ENCODE measurements around the gene SEC24B. TPM values are rescaled to one million over a fixed set of nuclear protein-coding genes. Genes with fewer than 3 reads are reported as not detected.
A peak's percentile ranks its signal among the peaks of the same experiment; 100 is the strongest.
"Not testable (repeated sequence)": the region's sequence is repeated elsewhere in the genome, so short reads cannot be mapped to it uniquely, and the experiment has no call there.

Gene SEC24B
- total RNA-seq, 2 experiments from 2014 or later, result 25.7 to 27.0 TPM

DNA sequence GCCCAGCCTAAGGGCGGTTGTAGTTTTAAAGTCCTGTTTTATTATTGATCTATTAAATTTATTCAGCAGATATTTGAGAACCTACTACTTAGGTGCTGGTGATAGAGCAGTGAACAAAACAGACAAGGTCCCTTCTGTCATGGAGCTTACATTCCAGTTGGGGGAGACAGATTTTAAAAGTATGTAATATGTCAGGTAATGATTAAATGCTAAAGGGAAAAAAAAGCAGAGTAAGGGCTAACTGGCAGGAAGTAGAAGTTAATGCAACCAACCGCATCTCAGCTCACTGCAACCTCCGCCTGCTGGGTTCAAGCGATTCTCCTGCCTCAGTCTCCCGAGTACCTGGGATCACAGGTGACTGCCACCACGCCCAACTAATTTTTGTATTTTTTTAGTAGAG lies 118.6 kb downstream of the SEC24B start:
- Mint-ChIP-seq H3K4me1 (peaks cover 16% of the 10 kb centered on the region), H3K9me3 (no peaks in the 10 kb centered on the region)
- POLR2A ChIA-PET, result no interaction called here

DNA sequence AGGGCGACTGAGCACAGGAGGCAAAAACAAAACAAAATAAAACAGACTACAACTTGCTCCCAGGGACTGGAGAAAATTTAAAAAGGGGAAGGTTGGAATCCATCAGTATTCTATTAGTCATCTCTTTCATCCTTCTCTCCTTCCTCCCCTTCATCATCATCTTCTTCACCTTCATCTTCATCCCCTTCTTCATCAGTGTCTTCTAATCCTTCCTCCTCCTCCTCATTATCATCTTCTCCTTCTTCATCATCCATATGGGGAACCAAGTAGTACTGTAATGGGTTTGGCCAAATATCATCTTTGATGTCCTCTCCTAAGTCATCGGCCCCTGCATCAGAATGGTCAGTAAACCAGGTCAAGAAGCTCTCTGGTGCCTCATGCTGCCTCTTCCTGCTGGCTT lies 119.5 kb downstream of the SEC24B start:
- CTCF ChIA-PET, result no interaction called here
- H3K27me3 Mint-ChIP-seq, result no peaks in the 10 kb centered on the region
- POLR2A ChIA-PET, result no interaction called here
- DNase-seq, result no peak
- H3K4me3 Mint-ChIP-seq, result no peak overlapping the region
- peaks cover 17% of the 10 kb centered on the region for H3K36me3 Mint-ChIP-seq (ENCODE audit: low read depth)
- H3K4me1 Mint-ChIP-seq, result peaks cover 14% of the 10 kb centered on the region
- no peak overlapping the region for H3K27ac Mint-ChIP-seq
- no peaks in the 10 kb centered on the region for H3K9me3 Mint-ChIP-seq

More for the DNA sequence above, 118.6 kb downstream of the SEC24B start:
- Mint-ChIP-seq H3K27me3 (no peaks in the 10 kb centered on the region), H3K4me3 (no peak overlapping the region), H3K27ac (no peak overlapping the region), H3K36me3 (ENCODE audit: low read depth) (peaks cover 14% of the 10 kb centered on the region)
- DNase-seq, result no peak
- CTCF ChIA-PET, result no interaction called here

DNA sequence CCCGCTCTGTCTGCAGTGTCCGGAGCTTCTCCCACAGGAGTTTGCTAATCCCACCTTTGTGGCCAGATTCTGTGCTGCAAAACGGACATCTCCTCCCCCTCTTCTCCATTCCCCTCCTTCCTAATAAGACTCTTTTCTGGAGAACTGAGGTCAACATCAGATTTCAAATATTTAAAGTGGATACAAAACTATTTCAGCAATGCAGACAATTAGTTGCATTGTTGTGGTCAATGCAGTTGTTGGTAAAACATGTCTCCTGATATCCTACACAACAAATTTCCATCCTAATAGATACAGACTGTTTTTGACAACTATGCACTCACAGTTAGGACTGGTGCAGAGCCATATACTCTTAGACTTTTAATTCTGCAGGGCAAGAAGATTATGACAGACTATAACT lies 121.4 kb downstream of the SEC24B start:
- Mint-ChIP-seq H3K27me3 (no peaks in the 10 kb centered on the region), H3K4me3 (no peak overlapping the region), H3K36me3 (ENCODE audit: low read depth) (peaks cover 14% of the 10 kb centered on the region), H3K27ac (no peak overlapping the region), H3K9me3 (peaks cover 2% of the 10 kb centered on the region), H3K4me1 (peaks cover 14% of the 10 kb centered on the region)
- POLR2A ChIA-PET, result interaction anchor here (1.6 kb wide), 1 partner anchor 9 kb away, joined by 5 read pairs; no protein-coding TSS in a partner anchor
- CTCF ChIA-PET, result no interaction called here
- no peak for DNase-seq

DNA sequence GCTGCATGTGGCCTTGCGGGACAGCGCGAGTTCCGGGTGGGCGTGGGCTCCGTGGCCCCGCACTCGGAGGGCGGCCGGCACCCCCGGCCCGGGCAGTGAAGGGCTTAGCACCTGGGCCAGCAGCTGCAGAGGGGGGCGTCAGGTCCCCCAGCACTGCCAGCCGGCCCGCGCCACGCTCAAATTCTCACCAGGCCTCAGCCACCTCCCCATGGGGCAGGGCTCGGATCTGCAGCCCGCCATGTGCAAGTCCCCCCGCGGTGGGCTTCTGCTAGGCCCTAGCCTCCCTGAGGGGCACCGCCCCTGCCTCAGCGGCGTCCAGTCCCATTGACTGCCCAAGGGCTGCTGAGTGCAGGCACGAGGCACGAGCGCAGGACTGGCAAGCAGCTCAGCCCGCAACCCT lies 123.8 kb downstream of the SEC24B start:
- Mint-ChIP-seq H3K4me3 (no peak overlapping the region), H3K9me3 (peaks cover 2% of the 10 kb centered on the region), H3K27me3 (no peaks in the 10 kb centered on the region), H3K4me1 (peaks cover 29% of the 10 kb centered on the region), H3K27ac (no peak overlapping the region), H3K36me3 (ENCODE audit: low read depth) (peaks cover 21% of the 10 kb centered on the region)
- DNase-seq, result no peak
- ChIA-PET CTCF (interaction anchor here (1.4 to 3.0 kb wide), 2 partner anchors 17 to 124 kb away, joined by 6 to 10 read pairs; partner anchors contain the start of gene SEC24B), POLR2A (interaction anchor here (3.3 to 4.8 kb wide), 4 partner anchors 10 to 258 kb away, joined by 16 to 58 read pairs (median 41); partner anchors contain the start of genes GAR1 and SEC24B)

DNA sequence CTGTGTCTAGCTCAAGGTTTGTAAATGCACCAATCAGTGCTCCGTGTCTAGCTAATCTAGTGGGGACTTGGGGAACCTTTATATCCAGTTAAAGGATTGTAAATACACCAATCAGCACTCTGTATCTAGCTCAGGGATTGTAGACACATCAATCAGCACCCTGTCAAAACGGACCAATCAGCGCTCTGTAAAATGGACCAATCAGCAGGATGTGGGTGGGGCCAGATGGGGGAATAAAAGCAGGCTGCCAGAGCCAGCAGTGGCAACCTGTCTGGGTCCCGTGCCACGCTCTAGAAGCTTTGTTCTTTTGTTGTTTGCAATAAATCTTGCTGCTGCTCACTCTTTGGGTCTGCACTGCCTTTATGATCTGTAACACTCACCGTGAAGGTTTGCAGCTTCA lies 124.5 kb downstream of the SEC24B start:
- DNase-seq, result peak; percentile 30
- CTCF ChIA-PET, result interaction anchor here (1.4 to 3.0 kb wide), 3 partner anchors 11 to 125 kb away, joined by 4 to 10 read pairs (median 6); partner anchors contain the start of gene SEC24B
- not testable (repeated sequence) for H3K27me3 Mint-ChIP-seq, H3K27ac Mint-ChIP-seq, H3K9me3 Mint-ChIP-seq
- peak overlapping the region; percentile 31 for H3K4me3 Mint-ChIP-seq
- H3K4me1 Mint-ChIP-seq, result peaks cover 36% of the 10 kb centered on the region
- H3K36me3 Mint-ChIP-seq (ENCODE audit: low read depth), result peaks cover 28% of the 10 kb centered on the region
- POLR2A ChIA-PET, result interaction anchor here (1.6 to 4.8 kb wide), 7 partner anchors 10 to 258 kb away, joined by 5 to 58 read pairs (median 29); partner anchors contain the start of genes CASP6, GAR1 and SEC24B

DNA sequence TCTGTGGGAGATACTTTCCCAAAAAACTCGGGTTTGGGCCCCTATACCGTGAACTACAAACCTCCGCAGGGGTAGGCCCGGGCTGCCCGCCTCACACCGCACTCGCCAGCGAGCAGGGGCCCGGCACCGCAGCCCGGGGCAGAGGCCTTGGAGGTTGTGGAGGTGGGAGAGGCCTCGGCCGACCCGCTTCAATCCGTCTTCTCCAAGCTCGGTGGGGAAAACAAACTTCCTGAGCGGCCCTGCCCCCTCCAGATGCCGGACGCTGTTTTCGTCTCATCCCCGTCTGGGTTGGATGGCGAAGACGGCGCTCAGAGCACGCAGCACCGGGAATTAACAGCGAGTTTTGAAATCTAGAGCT lies 126.0 kb downstream of the SEC24B start:
- ChIA-PET CTCF (interaction anchor here (0.8 to 3.0 kb wide), 11 partner anchors 12 to 143 kb away, joined by 3 to 28 read pairs (median 4); partner anchors contain the start of genes CASP6 and SEC24B), POLR2A (interaction anchor here (0.6 to 5.1 kb wide), 32 partner anchors 9 to 637 kb away, joined by 3 to 58 read pairs (median 5); partner anchors contain the start of genes CASP6, GAR1, PLA2G12A and SEC24B)
- H3K9me3 Mint-ChIP-seq, result peaks cover 2% of the 10 kb centered on the region
- H3K27me3 Mint-ChIP-seq, result no peaks in the 10 kb centered on the region
- DNase-seq, result peak; percentile 56
- peak overlapping the region; percentile 92 for H3K4me3 Mint-ChIP-seq
- H3K4me1 Mint-ChIP-seq, result peaks cover 47% of the 10 kb centered on the region
- H3K36me3 Mint-ChIP-seq (ENCODE audit: low read depth), result peaks cover 38% of the 10 kb centered on the region
- peak overlapping the region; percentile 94 for H3K27ac Mint-ChIP-seq

DNA sequence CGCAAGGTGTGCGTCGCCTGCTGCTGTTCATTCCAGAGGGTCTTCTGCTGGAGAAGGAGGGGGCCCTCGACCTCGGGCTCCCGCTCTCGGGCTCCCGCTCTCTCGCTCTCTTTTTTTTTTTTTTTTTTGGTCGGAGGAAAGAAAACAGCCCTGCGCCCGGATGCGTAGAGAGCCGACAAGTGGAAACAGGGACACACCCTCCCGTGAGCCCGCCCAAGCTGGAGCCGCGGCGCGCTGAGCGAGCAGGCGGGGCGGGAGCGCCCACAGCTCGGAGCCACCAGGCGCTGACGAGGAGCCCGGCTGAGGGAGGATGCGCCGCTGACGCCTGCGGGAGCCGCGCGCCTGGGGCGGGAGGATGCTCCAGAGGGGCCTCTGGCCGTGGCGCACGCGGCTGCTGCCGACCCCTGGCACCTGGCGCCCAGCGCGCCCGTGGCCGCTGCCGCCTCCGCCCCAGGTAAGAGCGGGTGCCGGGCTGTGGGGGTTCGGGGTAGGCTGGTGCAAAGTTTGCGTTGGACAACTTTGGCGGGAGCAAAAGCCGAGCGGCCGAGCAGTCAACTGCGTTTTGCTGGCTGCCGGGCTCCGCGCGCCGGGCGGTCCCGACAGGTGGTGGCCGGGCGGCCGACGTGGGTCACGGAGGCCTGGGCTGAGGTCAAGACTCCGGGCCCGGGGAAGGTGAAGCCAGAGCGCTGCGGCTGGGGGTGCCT lies 126.5 kb downstream of the SEC24B start, which contains the start of gene MCUB:
Gene MCUB (plus strand): TSS at position 264 of the 704 bp plus-strand sequence. CDS start 92 bp downstream, at position 356.
- ChIA-PET POLR2A (interaction anchor here (0.6 to 5.1 kb wide), 32 partner anchors 10 to 912 kb away, joined by 3 to 58 read pairs (median 5); partner anchors contain the start of genes CASP6, GAR1, PLA2G12A and SEC24B), CTCF (interaction anchor here (0.7 to 3.0 kb wide), 12 partner anchors 11 to 143 kb away, joined by 3 to 28 read pairs (median 4); partner anchors contain the start of genes CASP6 and SEC24B)
- Mint-ChIP-seq H3K4me1 (peaks cover 49% of the 10 kb centered on the region), H3K9me3 (peaks cover 2% of the 10 kb centered on the region), H3K4me3 (peak within 1 kb of the TSS; percentile 92), H3K27ac (peak within 1 kb of the TSS; percentile 94), H3K36me3 (ENCODE audit: low read depth) (peaks cover 44% of the 10 kb centered on the region), H3K27me3 (no peaks in the 10 kb centered on the region)
- DNase-seq, result peak; percentile 95

DNA sequence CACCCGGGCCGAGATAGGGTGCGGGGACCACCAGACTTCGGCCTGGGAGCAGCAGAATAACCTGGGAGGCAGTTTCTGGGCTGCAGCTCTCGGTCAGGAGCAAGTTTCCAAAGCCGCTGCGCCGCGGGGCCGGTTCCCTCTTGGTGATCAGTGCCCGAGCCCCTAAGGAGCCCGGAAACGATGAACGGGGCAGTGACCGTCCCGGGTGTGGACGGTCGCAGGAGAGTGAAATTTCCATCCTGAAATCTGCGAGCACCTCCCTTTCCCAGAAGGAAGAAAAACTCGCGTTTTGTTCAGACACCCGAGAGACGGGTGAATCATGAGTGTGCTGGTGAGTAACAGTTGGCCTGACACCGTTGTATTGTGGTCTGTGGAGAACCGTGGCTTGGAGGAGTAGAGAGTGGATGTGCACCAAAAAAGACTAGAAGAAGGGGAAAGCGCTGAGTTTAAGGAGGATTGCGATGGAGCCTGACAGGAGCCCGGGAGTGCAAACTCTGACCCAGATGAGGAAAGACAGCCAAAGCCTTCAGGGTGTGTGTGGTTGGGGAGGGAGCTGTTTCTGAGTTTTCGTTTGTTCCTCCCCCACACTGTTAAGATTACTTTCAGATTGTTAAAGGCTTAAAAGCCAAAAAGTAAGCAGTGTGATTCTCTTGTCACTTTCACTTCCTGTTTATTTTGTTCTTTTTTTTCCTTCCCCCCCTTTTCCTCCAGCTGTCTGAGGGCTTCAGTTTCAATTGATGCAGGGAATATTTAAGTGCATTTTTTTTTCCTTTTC lies 127.3 kb downstream of the SEC24B start:
- peaks cover 47% of the 10 kb centered on the region for H3K36me3 Mint-ChIP-seq (ENCODE audit: low read depth)
- H3K4me3 Mint-ChIP-seq, result peak overlapping the region; percentile 92
- H3K4me1 Mint-ChIP-seq, result peaks cover 49% of the 10 kb centered on the region
- no peaks in the 10 kb centered on the region for H3K27me3 Mint-ChIP-seq
- ChIA-PET POLR2A (interaction anchor here (0.6 to 5.1 kb wide), 20 partner anchors 11 to 912 kb away, joined by 3 to 58 read pairs (median 7); partner anchors contain the start of genes CASP6, GAR1 and SEC24B), CTCF (interaction anchor here (0.7 to 2.9 kb wide), 9 partner anchors 11 to 142 kb away, joined by 3 to 28 read pairs (median 3); partner anchors contain the start of genes CASP6 and SEC24B)
- peaks cover 2% of the 10 kb centered on the region for H3K9me3 Mint-ChIP-seq
- peak; percentile 72 for DNase-seq
- peak overlapping the region; percentile 94 for H3K27ac Mint-ChIP-seq

DNA sequence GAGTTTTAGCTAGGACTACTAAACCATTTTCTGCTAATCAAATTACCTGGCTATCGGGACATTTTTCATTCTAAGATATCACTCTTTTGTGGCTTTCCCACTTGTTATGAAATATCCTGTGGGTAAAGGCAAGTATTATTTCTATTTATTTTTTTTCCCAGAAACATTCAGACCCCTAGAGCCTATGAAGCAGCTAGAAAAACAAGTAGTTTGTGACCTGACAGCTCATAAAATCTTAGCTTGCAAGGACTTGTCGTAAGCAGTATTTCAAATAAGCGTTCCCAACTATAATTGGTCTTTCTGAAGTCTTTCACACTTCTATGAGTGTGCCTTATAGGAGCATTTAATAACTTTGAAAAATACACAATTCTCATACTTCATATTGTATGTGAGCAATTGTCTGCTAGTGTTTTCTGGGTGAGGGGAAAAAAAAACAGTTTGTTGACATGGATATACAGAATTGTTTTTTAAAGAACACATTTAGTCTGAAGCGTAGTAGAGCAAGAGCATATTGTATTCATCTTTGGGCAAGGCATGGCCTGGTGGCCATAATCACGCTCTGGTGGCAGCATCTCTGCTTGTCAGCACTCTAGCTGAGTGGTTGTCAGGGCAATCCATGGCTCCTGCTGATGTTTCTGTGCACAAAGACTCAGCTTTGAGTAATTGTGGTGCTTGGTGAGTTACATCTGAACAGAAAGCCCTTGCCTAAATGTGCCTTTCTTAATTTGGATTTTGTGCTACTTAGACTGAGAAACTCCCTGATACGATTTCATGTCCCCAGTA lies 129.0 kb downstream of the SEC24B start:
- Mint-ChIP-seq H3K36me3 (ENCODE audit: low read depth) (peaks cover 49% of the 10 kb centered on the region), H3K27ac (no peak overlapping the region), H3K27me3 (no peaks in the 10 kb centered on the region), H3K4me3 (peak overlapping the region; percentile 92), H3K4me1 (peaks cover 49% of the 10 kb centered on the region), H3K9me3 (peaks cover 2% of the 10 kb centered on the region)
- DNase-seq, result no peak
- ChIA-PET CTCF (interaction anchor here (1.3 to 2.1 kb wide), 3 partner anchors 10 to 141 kb away, joined by 3 to 9 read pairs (median 8); partner anchors contain the start of gene CASP6), POLR2A (interaction anchor here (0.7 to 5.1 kb wide), 8 partner anchors 9 to 139 kb away, joined by 3 to 58 read pairs (median 5); partner anchors contain the start of gene SEC24B)

DNA sequence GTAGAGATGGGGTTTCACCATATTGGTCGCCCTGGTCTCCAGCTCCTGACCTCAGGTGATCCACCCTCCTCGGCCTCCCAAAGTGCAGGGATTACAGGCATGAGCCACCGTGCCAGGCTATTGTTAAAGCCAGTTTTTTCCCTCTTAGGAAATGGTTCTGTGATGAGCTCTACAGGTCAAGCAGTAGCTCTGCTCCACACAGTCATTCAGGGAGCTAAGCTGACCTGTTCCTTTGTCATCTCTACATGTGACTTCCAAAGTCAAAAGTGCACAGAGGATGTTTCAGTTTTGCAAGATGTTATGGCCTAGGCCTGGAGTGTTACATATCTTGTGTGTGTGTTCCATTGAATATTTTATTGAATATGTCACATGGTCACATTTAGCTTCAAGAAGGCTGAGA lies 137.9 kb downstream of the SEC24B start:
- CTCF ChIA-PET, result interaction anchor here (0.7 to 1.1 kb wide), 3 partner anchors 11 to 416 kb away, joined by 3 read pairs; partner anchors contain the start of gene MCUB
- peaks cover 36% of the 10 kb centered on the region for H3K4me1 Mint-ChIP-seq
- H3K27ac Mint-ChIP-seq, result no peak overlapping the region
- H3K9me3 Mint-ChIP-seq, result peaks cover 3% of the 10 kb centered on the region
- no peak overlapping the region for H3K4me3 Mint-ChIP-seq
- no peaks in the 10 kb centered on the region for H3K27me3 Mint-ChIP-seq
- POLR2A ChIA-PET, result interaction anchor here (1.2 to 1.7 kb wide), 3 partner anchors 9 to 11 kb away, joined by 3 to 13 read pairs (median 7); partner anchors contain the start of gene MCUB
- peaks cover 36% of the 10 kb centered on the region for H3K36me3 Mint-ChIP-seq (ENCODE audit: low read depth)
- DNase-seq, result no peak

DNA sequence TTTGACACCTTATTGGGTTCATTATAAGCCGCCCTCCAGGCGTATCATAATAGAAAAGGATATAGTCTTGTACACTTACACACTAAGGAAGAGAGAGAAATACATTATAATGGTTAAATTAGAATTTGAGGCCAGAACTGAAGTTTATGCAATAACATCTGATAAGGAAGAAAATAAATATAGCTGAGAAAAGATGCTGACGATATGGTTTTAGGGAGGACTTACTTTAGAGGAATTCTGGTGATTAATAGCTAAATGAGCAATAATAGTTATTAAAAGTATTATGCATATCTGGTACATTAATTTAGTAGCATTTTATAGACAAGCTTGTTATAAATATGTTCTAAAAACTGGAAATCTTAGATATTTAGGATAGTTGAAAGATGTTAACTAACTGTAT lies 138.5 kb downstream of the SEC24B start:
- DNase-seq, result no peak
- H3K27ac Mint-ChIP-seq, result no peak overlapping the region
- peaks cover 33% of the 10 kb centered on the region for H3K36me3 Mint-ChIP-seq (ENCODE audit: low read depth)
- ChIA-PET CTCF (interaction anchor here (0.7 to 1.1 kb wide), 3 partner anchors 9 to 128 kb away, joined by 3 read pairs; partner anchors contain the start of gene MCUB), POLR2A (interaction anchor here (1.2 to 1.7 kb wide), 3 partner anchors 9 to 12 kb away, joined by 3 to 13 read pairs (median 7); partner anchors contain the start of gene MCUB)
- no peaks in the 10 kb centered on the region for H3K27me3 Mint-ChIP-seq
- H3K4me3 Mint-ChIP-seq, result no peak overlapping the region
- H3K4me1 Mint-ChIP-seq, result peaks cover 38% of the 10 kb centered on the region
- peaks cover 3% of the 10 kb centered on the region for H3K9me3 Mint-ChIP-seq

Data from activated CD4-positive, alpha-beta memory T cell treated with anti-CD3 and anti-CD28 coated beads, Interleukin-2, amount 10 ng/mL, durations not matched to agents 7 days and 5 days (primary cell).